GM19452 (cell line): ENCODE measurements around the gene PSKH1.

Source experiments
- ATAC-seq: cut with Tn5 transposase; IDR thresholded peaks from one replicate; pipeline ENCODE4 v1.9.1; 2021; ENCODE audit not compliant: unreplicated experiment

PSKH1 gene

GRCh38 chr16:67865318-67865717 lies 27.7 kb upstream of the PSKH1 start:
- no peak for ATAC-seq

- ATAC-seq = no peak
These were observed 24.8 kb upstream of the PSKH1 start for GRCh38 chr16:67868290-67868689.

- ATAC-seq = no peak
These were observed 23.4 kb upstream of the PSKH1 start for GRCh38 chr16:67869653-67870052.

- ATAC-seq = no peak
These were observed 21.8 kb upstream of the PSKH1 start for GRCh38 chr16:67871256-67871655.

- ATAC-seq = no peak
These were observed 20.9 kb upstream of the PSKH1 start for GRCh38 chr16:67872131-67872630.

GRCh38 chr16:67872631-67873434 lies 20.2 kb upstream of the PSKH1 start, which contains the start of gene EDC4:
EDC4 (plus strand) TSS chr16:67873052; CDS start chr16:67873262, 210 bp downstream.
- ATAC-seq = peak; percentile 71

- peak; percentile 8 for ATAC-seq
These were observed 19.4 kb upstream of the PSKH1 start for GRCh38 chr16:67873435-67874370.

- no peak for ATAC-seq
These were observed 18.7 kb upstream of the PSKH1 start for GRCh38 chr16:67874372-67874771.

- ATAC-seq = no peak
These were observed 16.0 kb upstream of the PSKH1 start for GRCh38 chr16:67877064-67877463.

- ATAC-seq = no peak
These were observed 14.8 kb upstream of the PSKH1 start for GRCh38 chr16:67878232-67878631.

- no peak for ATAC-seq
These were observed 14.2 kb upstream of the PSKH1 start for GRCh38 chr16:67878846-67879245.

GRCh38 chr16:67879462-67879861 lies 13.6 kb upstream of the PSKH1 start:
- ATAC-seq = no peak

GRCh38 chr16:67879936-67880335 lies 13.1 kb upstream of the PSKH1 start:
- no peak for ATAC-seq

- no peak for ATAC-seq
These were observed 12.5 kb upstream of the PSKH1 start for GRCh38 chr16:67880584-67880983.

- ATAC-seq = no peak
These were observed 11.4 kb upstream of the PSKH1 start for GRCh38 chr16:67881621-67882161.

- ATAC-seq = no peak
These were observed 10.5 kb upstream of the PSKH1 start for GRCh38 chr16:67882374-67883145.

GRCh38 chr16:67883146-67883871 lies 9.7 kb upstream of the PSKH1 start:
- no peak for ATAC-seq

- ATAC-seq = no peak
These were observed 9.2 kb upstream of the PSKH1 start for GRCh38 chr16:67883872-67884261.

GRCh38 chr16:67884684-67885083 lies 8.4 kb upstream of the PSKH1 start, which contains the start of gene NRN1L:
NRN1L (plus strand) TSS chr16:67884885; CDS start chr16:67884904, 19 bp downstream.
- ATAC-seq = no peak

GRCh38 chr16:67885545-67885944 lies 7.5 kb upstream of the PSKH1 start:
- ATAC-seq = no peak
